ENCODE results near the gene PREB.

DNA sequence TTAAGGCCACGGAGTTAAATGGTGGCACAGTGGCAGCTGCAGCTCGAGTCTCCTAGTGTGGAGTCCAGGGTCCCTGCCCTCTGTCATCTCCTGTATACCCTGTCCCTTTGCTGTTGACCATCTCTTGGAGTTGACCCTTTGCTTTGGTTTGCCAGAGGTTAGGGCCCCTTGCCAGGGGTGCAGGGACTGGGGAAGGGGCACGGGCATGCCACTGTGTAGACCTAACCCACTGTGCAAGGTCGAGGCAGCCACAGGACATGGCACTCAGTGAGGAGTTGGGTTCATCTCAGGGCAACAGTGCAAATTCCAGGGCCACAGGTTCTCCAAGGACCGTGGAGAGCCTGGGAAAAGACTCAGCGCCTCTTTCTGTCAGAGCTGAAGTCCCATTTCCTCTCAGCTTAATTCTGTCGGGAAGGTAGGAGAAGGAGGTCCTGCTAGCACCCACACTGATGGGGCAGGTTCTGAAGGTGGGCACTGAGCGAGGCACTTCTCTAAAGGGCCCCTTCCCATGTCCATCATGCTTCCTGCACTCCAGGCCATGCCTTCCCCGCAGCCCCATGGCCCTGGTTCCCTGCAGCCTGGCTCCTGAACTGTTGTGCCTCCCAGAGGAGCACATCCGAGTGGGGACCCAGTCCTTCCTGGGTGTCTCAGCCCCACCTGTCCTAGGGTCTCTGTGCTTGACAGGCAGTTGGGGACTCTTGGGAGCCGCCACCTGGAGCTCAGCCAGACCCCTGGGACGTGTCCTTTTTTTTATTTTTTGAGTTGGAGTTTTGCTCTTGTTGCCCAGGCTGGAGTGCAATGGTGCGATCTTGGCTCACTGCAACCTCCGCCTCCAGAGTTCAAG lies 45.1 kb downstream of the PREB start:
- TF ChIP-seq POLR2A (IDR thresholded peaks at IDR 0.05), result no peak
- no peak for TF ChIP-seq CTCF (IDR thresholded peaks at IDR 0.05 in 4 of 5, conservative IDR thresholded peaks at IDR 0.05 in 1 of 5)
